ENCODE data around the gene ZNF222. TPM values are rescaled to one million over a fixed set of nuclear protein-coding genes. Genes with fewer than 3 reads are reported as not detected.

ZNF222 gene
- total and polyA plus RNA-seq, 3 experiments from 2014 or later: 2.5 to 3.3 (median 3.2) TPM

GRCh38 chr19:44024900-44025216 lies 321 bp upstream of the ZNF222 start:
- Mint-ChIP-seq H3K4me3 (peak overlapping the region; percentile 89 to 99 (median 98)), H3K9me3 (peaks cover 27 to 56% (median 46%) of the 10 kb centered on the region in 5 donors), H3K27me3 (peaks cover 11 to 16% of the 10 kb centered on the region in 2 donors), H3K27ac (peak overlapping the region in 6 of 8 donors; percentile 65 to 97 (median 90)), H3K4me1 (peaks cover 24 to 37% (median 31%) of the 10 kb centered on the region in 3 donors), H3K36me3 (peaks cover 30 to 78% (median 47%) of the 10 kb centered on the region in 3 donors)
- H3K4me3 ChIP-seq (ENCODE audit: low read length): peak overlapping the region; percentile 88
- ChIA-PET POLR2A (no interaction called here), CTCF (interaction anchor here (1.2 kb wide), 1 partner anchor 90 kb away, joined by 3 read pairs; the partner anchor contains the start of gene ZNF45)
- DNase-seq: no peak
- H3K4me1 ChIP-seq (ENCODE audit: insufficient read depth, low read length): peaks cover 12% of the 10 kb centered on the region
- no peaks in the 10 kb centered on the region for H3K27me3 ChIP-seq (ENCODE audit: insufficient read depth, low read length, poor library complexity, severe bottlenecking)
- H3K36me3 ChIP-seq (ENCODE audit: insufficient read depth, low read length): peaks cover 22% of the 10 kb centered on the region
- H3K27ac ChIP-seq (ENCODE audit: low read depth, low read length): peak overlapping the region; percentile 14
- peaks cover 12% of the 10 kb centered on the region for H3K9me3 ChIP-seq (ENCODE audit: low read length)

GRCh38 chr19:44026622-44027021 lies 1.4 kb downstream of the ZNF222 start:
- Histone ChIP-seq H3K9me3 (ENCODE audit: low read length) (peaks cover 8% of the 10 kb centered on the region), H3K27ac (ENCODE audit: low read depth, low read length) (no peak overlapping the region), H3K36me3 (ENCODE audit: insufficient read depth, low read length) (peaks cover 24% of the 10 kb centered on the region), H3K4me3 (ENCODE audit: low read length) (no peak overlapping the region), H3K27me3 (ENCODE audit: insufficient read depth, low read length, poor library complexity, severe bottlenecking) (no peaks in the 10 kb centered on the region), H3K4me1 (ENCODE audit: insufficient read depth, low read length) (peaks cover 12% of the 10 kb centered on the region)
- Mint-ChIP-seq H3K27ac (no peak overlapping the region), H3K4me3 (peak overlapping the region; percentile 23 to 99 (median 96)), H3K36me3 (peaks cover 42 to 83% (median 64%) of the 10 kb centered on the region in 3 donors), H3K9me3 (peaks cover 35 to 64% (median 53%) of the 10 kb centered on the region in 5 donors), H3K4me1 (peaks cover 24 to 37% (median 31%) of the 10 kb centered on the region in 3 donors), H3K27me3 (peaks cover 3 to 7% of the 10 kb centered on the region in 2 donors)
- ChIA-PET POLR2A (interaction anchor here (1.3 kb wide), 1 partner anchor 23 kb away, joined by 3 read pairs; no protein-coding TSS in a partner anchor), CTCF (no interaction called here)
- no peak for DNase-seq

- CTCF ChIA-PET: no interaction called here
- no peak overlapping the region for H3K27ac Mint-ChIP-seq
- no peak for DNase-seq
- H3K9me3 ChIP-seq (ENCODE audit: low read length): peaks cover 31% of the 10 kb centered on the region
- H3K36me3 Mint-ChIP-seq: peaks cover 45 to 75% (median 66%) of the 10 kb centered on the region in 3 donors
- peaks cover 19% of the 10 kb centered on the region for H3K36me3 ChIP-seq (ENCODE audit: insufficient read depth, low read length)
- no peaks in the 10 kb centered on the region for H3K27me3 ChIP-seq (ENCODE audit: insufficient read depth, low read length, poor library complexity, severe bottlenecking)
- H3K27me3 Mint-ChIP-seq: no peaks in the 10 kb centered on the region
- H3K4me3 ChIP-seq (ENCODE audit: low read length): no peak overlapping the region
- POLR2A ChIA-PET: no interaction called here
- H3K27ac ChIP-seq (ENCODE audit: low read depth, low read length): no peak overlapping the region
- H3K4me3 Mint-ChIP-seq: no peak overlapping the region
- H3K4me1 Mint-ChIP-seq: peaks cover 7 to 12% (median 11%) of the 10 kb centered on the region in 3 donors
- H3K4me1 ChIP-seq (ENCODE audit: insufficient read depth, low read length): no peaks in the 10 kb centered on the region
- H3K9me3 Mint-ChIP-seq: peaks cover 75 to 97% (median 94%) of the 10 kb centered on the region in 5 donors
These were observed 6.9 kb downstream of the ZNF222 start for GRCh38 chr19:44032001-44032610.

GRCh38 chr19:44042147-44042546 lies 17.0 kb downstream of the ZNF222 start:
- Histone ChIP-seq H3K4me3 (ENCODE audit: low read length) (no peak overlapping the region), H3K9me3 (ENCODE audit: low read length) (no peaks in the 10 kb centered on the region), H3K27me3 (ENCODE audit: insufficient read depth, low read length, poor library complexity, severe bottlenecking) (no peaks in the 10 kb centered on the region), H3K27ac (ENCODE audit: low read depth, low read length) (no peak overlapping the region), H3K36me3 (ENCODE audit: insufficient read depth, low read length) (no peaks in the 10 kb centered on the region), H3K4me1 (ENCODE audit: insufficient read depth, low read length) (no peaks in the 10 kb centered on the region)
- ChIA-PET CTCF (no interaction called here), POLR2A (no interaction called here)
- Mint-ChIP-seq H3K4me3 (no peak overlapping the region), H3K27me3 (peaks cover 9 to 53% of the 10 kb centered on the region in 2 donors), H3K9me3 (peaks cover 29 to 58% (median 51%) of the 10 kb centered on the region in 5 donors), H3K4me1 (no peaks in the 10 kb centered on the region), H3K27ac (no peak overlapping the region), H3K36me3 (peaks cover 0 to 50% (median 5%) of the 10 kb centered on the region in 3 donors)
- DNase-seq: no peak

GRCh38 chr19:44050740-44051649 lies 25.8 kb downstream of the ZNF222 start:
- peaks cover 8% of the 10 kb centered on the region for H3K4me1 ChIP-seq (ENCODE audit: insufficient read depth, low read length)
- DNase-seq: peak in 1 of 5 donors; percentile 13
- Mint-ChIP-seq H3K36me3 (peaks cover 14 to 52% (median 27%) of the 10 kb centered on the region in 3 donors), H3K27ac (peak overlapping the region in 6 of 8 donors; percentile 3 to 88 (median 64)), H3K4me3 (peak overlapping the region; percentile 83 to 96 (median 93)), H3K27me3 (peaks cover 18 to 21% of the 10 kb centered on the region in 2 donors), H3K4me1 (peaks cover 19 to 33% (median 31%) of the 10 kb centered on the region in 3 donors), H3K9me3 (peaks cover 20 to 42% (median 24%) of the 10 kb centered on the region in 5 donors)
- H3K27ac ChIP-seq (ENCODE audit: low read depth, low read length): no peak overlapping the region
- POLR2A ChIA-PET: no interaction called here
- H3K9me3 ChIP-seq (ENCODE audit: low read length): no peaks in the 10 kb centered on the region
- H3K4me3 ChIP-seq (ENCODE audit: low read length): peak overlapping the region; percentile 62
- no peaks in the 10 kb centered on the region for H3K36me3 ChIP-seq (ENCODE audit: insufficient read depth, low read length)
- CTCF ChIA-PET: no interaction called here
- no peaks in the 10 kb centered on the region for H3K27me3 ChIP-seq (ENCODE audit: insufficient read depth, low read length, poor library complexity, severe bottlenecking)

- Mint-ChIP-seq H3K4me1 (peaks cover 19 to 33% (median 31%) of the 10 kb centered on the region in 3 donors), H3K27me3 (peaks cover 18% of the 10 kb centered on the region in 2 donors), H3K36me3 (peaks cover 14 to 52% (median 31%) of the 10 kb centered on the region in 3 donors), H3K4me3 (peak within 1 kb of the TSS; percentile 83 to 96 (median 93)), H3K27ac (peak within 1 kb of the TSS; percentile 3 to 88 (median 64)), H3K9me3 (peaks cover 16 to 45% (median 28%) of the 10 kb centered on the region in 5 donors)
- Histone ChIP-seq H3K27ac (ENCODE audit: low read depth, low read length) (no peak within 1 kb of the TSS), H3K27me3 (ENCODE audit: insufficient read depth, low read length, poor library complexity, severe bottlenecking) (no peaks in the 10 kb centered on the region), H3K4me1 (ENCODE audit: insufficient read depth, low read length) (peaks cover 8% of the 10 kb centered on the region), H3K36me3 (ENCODE audit: insufficient read depth, low read length) (no peaks in the 10 kb centered on the region), H3K9me3 (ENCODE audit: low read length) (no peaks in the 10 kb centered on the region), H3K4me3 (ENCODE audit: low read length) (peak within 1 kb of the TSS; percentile 62)
- peak; percentile 9 to 53 (median 36) for DNase-seq
- POLR2A ChIA-PET: no interaction called here
- CTCF ChIA-PET: interaction anchor here (0.5 kb wide), 1 partner anchor 124 kb away, joined by 3 read pairs; no protein-coding TSS in a partner anchor
These were observed 26.6 kb downstream of the ZNF222 start, which contains the start of gene ZNF223 for GRCh38 chr19:44051650-44052402. Gene ZNF223, plus strand, starts transcription at chr19:44052036. Its CDS starts 3,141 bp downstream, at chr19:44055177.

- ChIA-PET CTCF (no interaction called here), POLR2A (no interaction called here)
These were observed 30.7 kb downstream of the ZNF222 start for GRCh38 chr19:44055870-44056269.

More at GRCh38 chr19:44055870-44056269, 30.7 kb downstream of the ZNF222 start:
- H3K36me3 ChIP-seq (ENCODE audit: insufficient read depth, low read length): no peaks in the 10 kb centered on the region
- Mint-ChIP-seq H3K27me3 (peaks cover 4 to 16% of the 10 kb centered on the region in 2 donors), H3K4me1 (peaks cover 18 to 30% (median 25%) of the 10 kb centered on the region in 3 donors), H3K4me3 (no peak overlapping the region), H3K27ac (no peak overlapping the region), H3K9me3 (peaks cover 15 to 49% (median 24%) of the 10 kb centered on the region in 5 donors), H3K36me3 (peaks cover 29 to 75% (median 61%) of the 10 kb centered on the region in 3 donors)
- H3K4me1 ChIP-seq (ENCODE audit: insufficient read depth, low read length): peaks cover 8% of the 10 kb centered on the region
- no peaks in the 10 kb centered on the region for H3K9me3 ChIP-seq (ENCODE audit: low read length)
- H3K27me3 ChIP-seq (ENCODE audit: insufficient read depth, low read length, poor library complexity, severe bottlenecking): no peaks in the 10 kb centered on the region
- H3K27ac ChIP-seq (ENCODE audit: low read depth, low read length): no peak overlapping the region
- no peak overlapping the region for H3K4me3 ChIP-seq (ENCODE audit: low read length)
- no peak for DNase-seq
